ENCODE measurements around the gene NACC2.

DNA sequence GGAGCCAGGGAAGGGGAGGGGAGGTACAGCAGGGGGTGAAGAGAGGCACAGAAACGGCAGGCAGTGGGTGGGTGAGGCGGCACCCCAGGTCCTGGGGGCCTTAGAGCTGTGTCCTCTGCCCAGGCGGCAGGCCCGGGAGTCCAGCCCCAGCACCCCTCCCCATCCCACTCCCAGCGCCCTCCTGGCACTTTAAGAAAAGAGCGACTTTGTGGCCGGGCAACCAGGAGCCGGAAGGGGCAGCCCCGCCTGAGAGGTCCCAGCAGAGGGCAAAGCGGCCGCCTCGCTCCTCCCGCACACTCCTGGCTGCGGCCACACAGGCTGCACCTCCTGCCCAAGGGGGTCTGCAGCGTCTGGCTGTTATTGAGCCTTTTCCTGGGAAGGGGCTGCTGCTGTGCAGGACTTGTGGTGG, 42.6 kb downstream of the NACC2 start:
- no peak for TF ChIP-seq POLR2A (IDR thresholded peaks at IDR 0.05)
- TF ChIP-seq, protein P1, sequence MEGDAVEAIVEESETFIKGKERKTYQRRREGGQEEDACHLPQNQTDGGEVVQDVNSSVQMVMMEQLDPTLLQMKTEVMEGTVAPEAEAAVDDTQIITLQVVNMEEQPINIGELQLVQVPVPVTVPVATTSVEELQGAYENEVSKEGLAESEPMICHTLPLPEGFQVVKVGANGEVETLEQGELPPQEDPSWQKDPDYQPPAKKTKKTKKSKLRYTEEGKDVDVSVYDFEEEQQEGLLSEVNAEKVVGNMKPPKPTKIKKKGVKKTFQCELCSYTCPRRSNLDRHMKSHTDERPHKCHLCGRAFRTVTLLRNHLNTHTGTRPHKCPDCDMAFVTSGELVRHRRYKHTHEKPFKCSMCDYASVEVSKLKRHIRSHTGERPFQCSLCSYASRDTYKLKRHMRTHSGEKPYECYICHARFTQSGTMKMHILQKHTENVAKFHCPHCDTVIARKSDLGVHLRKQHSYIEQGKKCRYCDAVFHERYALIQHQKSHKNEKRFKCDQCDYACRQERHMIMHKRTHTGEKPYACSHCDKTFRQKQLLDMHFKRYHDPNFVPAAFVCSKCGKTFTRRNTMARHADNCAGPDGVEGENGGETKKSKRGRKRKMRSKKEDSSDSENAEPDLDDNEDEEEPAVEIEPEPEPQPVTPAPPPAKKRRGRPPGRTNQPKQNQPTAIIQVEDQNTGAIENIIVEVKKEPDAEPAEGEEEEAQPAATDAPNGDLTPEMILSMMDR (IDR thresholded peaks at IDR 0.05 in 8 of 11, conservative IDR thresholded peaks at IDR 0.05 in 3 of 11), result no peak
